Stimulated activated CD4-positive, alpha-beta T cell treated with anti-CD3 and anti-CD28 coated beads, Interleukin-1b, Interleukin-23, amount 100 ng/mL, for 1 hour (primary cell): ENCODE measurements around the gene KAT8.
"Not testable (repeated sequence)": the region's sequence is repeated elsewhere in the genome, so short reads cannot be mapped to it uniquely, and the experiment has no call there.

Experiments
- DNase-seq, 2 donors: peaks; one replicate each; pipeline ENCODE4 v3.0.0-alpha.2; 2020; ENCODE audit warnings: low read depth in 2 of 2

KAT8 gene

DNA sequence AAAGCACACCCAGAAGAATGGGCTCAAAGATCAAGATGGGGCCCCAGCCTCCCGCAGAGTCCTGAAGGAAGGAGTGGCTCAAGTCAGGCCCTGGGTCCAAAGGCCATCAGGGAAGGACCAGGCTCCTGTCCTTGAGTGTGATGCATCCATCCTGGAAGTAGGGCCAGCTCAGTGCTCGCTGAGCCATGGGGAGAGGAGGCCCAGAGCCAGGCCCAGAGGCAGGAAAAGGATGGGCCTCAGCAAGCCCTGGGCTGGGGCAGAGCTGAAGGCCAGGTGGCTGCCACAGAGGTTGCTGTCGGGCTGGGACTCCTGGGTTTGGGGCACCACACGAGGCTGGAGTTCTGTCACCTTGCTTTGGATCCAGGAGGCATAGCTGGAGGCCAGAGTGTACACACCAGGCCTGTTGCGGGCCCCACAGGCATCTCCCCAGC, 14.4 kb downstream of the KAT8 start:
- DNase-seq, result no peak

DNA sequence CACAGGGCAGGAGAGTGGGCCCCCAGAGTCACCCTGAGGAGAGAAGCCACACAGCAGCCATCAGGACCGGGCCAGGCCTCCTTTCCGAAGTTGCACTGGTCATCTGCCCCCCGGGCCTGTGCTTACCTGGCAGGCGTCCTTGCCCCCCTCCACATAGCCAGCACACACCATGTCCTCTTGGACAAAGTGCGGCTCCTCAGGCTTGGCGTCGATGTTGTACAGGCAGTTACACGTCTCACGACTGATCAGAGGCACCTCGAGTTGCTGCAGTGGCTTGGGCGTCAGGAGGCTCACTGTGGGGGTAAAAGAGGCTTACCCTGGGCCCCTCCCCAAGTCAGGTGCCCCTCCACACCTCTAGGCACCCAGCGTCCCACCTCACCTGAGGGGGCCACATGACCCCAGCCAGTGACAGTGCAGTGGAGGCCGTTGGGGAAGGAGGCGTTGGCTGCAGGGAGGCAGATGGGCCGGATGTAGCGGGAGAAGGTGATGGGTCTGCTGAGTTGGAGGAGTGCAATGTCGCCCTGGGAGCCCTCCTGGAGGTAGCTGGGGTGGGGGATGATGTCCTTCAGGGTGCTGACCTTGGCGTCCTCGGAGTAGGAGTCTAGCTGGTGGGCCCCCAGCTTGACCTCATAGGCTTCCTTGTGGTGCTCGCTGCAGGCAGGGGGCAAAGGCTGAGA, 15.0 kb downstream of the KAT8 start:
- no peak for DNase-seq

DNA sequence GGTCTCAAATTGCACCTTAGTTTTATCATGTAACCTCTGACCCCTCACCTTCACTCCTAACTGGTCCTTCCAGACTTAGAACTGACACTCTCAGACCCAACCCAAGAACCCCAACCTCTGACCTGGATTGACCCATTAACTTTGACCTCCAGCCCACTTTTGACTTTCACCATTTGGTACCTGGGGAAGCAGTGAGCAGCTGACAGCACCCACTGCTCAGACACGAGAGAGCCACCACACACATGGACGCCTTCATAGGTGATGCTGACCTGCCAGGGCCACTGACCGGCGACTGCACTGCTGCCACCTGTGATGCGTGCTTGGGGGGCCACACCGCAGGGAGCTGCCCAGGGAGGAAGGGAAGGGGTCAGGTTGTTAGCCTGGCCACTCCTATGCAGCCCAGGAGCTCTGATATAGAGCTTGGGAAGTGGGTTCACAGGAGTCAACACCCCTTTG, 15.6 kb downstream of the KAT8 start:
- no peak for DNase-seq

DNA sequence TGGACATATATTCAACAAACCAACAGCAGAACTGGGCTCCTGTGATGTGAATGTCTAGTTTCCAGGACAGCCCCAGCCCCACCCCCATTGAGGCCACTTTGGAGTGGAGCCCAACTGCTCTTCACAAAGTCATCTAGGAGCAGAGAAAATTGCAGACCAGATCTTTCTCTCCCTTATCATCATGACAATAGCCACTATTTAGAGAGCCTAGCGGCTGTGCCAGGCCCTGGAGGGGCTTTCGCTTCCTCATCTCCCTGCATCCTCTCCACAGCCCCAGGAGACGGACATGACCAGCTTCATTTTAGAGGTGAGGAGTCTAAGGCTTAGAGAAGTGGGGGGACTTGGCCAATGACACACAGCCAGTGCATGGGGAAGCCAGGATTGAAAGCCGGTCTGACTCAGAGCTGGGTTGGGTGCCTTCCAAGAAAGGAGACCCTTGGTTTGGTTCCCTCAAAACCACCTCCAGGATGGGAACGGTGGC, 16.7 kb downstream of the KAT8 start:
- no peak for DNase-seq

DNA sequence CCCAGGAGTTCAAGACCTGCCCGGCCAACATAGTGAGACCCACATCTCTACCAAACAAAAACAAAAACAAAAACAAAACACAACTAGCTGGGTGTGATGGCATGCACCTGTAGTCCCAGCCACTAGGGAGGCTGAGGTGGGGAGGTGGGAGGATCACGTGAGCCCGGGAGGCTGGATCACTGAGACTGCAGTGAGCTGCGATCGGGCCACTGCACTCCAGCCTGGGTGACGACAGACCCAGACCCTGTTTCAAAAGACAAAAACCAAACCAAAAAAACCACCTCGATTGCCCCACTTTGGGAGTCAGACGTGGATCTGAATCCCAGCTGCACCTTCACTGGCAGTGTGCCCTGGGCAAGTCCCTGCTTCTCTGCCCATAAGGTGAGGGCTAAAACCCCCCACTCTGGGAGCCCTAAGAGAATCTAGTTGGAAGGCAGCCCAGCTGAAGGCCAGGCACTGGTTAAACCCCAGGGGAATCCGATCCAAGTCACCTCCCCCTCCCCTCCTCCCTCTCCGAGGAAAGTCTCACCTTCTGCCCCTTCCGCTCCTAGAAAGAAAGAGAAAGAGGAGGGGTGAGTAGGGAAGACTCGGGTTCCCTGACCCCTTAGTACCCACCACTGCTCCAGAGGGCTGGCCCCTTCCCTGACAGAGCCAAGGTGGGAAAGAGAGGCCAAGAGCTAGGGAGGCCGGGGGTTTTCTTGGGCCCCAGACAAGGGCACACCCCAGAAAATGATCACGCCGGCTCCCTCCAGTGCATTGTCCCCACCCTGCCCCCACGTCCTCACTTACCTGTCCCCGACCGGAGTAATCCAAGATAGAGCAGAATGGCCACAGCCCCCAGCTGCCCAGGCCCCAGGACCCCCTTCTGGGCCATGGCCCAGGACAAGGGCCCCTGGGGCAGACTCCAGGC, 17.4 kb downstream of the KAT8 start:
- no peak for DNase-seq

DNA sequence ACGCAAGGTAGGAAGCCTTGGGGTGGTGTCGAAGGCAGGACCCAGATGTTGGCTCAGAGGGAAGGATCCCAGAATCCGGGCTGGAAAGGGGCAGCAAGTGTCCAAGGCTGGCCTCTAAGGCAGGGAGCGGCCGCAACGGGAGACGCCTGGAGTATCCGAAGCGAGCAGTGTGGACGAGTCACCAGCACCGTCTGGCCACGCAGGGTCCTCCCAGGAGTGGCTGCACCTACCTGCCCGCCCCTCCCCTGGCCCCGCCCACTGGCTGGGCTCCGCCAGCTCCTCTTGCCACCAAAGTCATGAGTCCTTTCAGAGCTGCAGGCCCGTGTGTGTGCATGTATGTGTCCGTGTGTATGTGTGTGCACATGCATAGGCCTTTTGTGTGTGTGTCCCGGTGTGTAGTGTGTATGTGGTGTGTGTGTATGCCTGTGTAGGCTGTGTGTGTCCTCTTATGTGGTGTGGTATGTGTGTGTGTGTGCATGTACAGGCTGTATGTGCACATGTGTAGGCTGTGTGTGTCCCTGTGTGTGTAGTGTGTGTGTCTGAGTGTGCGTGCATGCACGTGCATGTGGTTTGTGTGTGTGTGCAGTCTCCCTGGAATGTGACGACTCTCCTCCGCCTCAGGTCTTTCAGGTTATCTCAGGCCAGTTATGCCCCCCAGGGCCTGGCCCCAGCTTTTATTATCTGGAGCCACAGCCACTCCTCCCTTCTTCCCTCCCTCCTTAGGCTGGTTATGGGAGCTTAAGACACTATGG, 18.2 kb downstream of the KAT8 start, which contains the start of gene PRSS8:
TSS of gene PRSS8 (minus strand) at position 193 of the 752 bp plus-strand sequence. CDS start 229 bp downstream, outside the sequence.
- no peak for DNase-seq

DNA sequence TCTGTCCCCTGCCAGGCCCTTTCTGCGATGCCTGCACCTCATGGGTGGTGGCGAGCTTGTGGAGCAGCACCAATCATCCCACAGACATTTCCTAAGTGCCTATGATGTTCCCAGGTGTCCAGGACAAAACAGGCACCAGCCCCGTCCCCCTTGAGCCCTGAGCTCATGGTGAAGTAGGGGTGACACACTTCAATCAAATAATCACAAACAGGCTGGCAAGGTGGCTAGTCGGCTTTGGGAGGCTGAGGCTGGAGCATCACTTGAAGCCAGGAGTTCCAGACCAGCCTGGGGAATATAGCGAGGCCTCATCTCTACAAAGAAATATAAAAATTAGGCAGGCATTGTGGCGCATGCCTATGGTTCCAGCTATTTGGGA, 18.8 kb downstream of the KAT8 start:
- no peak for DNase-seq

DNA sequence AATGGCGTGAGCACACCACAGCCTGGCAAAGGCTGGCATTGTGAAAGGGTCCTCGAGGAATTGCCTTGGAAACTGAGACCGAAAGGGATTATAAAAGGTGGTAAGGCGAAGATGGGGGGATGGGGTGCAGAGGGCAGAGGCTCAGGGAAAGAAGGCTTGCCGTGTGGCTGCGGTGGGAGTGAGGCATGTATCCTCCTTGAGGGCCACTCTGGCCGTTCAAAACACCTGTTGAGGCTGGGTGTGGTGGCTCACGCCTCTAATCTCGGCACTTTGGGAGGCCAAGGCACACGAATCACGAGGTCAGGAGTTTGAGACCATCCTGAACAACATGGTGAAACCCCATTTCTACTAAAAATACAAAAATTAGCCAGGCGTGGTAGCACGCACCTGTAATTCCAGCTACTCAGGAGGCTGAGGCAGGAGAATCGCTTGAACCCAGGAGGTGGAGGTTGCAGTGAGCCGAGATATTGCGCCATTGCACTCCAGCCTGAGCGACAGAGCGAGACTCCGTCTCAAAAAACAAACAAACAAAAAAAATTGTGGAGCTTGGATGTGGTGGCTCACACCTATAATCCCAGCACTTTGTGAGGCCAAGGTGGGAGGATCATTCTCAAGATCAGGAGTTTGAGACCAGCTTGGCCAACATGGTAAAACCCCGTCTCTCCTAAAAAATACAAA, 19.5 kb downstream of the KAT8 start:
- not testable (repeated sequence) for DNase-seq

DNA sequence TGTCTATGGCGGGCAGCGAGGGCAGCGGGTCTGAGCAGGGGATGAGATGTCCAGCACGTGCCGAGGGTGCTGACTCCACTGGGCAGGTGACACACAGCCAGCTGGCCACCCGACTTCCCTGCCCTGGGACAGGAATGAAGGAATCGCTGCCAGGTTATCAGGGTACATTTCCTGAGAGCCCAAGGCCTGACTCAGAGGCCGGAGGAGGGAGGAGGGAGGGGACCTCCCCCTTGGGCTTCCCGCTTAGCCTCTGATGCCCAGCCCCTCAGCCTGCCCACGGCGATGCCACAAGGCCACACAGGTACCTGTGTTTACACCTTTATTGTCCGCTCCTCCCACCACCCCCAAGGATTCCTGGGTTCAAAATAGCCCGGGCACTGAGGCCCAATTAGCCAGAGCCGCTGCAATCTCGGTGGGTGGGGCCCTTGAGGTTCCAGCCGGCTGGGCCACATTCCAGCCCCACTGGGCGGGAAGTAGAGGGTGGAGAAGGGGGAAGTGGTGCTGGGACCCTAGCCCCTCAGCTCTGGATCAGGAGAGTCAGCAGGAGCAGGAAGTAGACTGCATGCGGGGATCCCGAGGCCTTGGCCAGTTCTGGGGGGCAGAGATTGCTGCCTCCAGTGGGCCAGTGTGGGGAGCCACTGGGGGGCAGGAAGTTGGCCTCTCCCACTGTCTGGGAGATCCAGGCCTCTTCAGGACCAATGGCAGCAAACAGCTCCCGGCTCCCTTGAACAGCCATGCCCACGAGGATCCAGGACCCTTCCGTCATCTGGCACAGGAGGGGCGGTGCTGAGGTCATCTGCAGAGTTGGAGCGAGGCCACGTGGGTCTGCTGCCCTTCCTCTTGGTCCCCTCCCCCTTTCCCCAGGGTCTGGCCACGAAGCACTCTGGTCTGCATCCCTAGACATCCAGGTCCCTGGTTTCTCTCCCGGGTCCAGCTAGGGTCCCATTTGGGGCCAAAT, 21.4 kb downstream of the KAT8 start:
- no peak for DNase-seq

DNA sequence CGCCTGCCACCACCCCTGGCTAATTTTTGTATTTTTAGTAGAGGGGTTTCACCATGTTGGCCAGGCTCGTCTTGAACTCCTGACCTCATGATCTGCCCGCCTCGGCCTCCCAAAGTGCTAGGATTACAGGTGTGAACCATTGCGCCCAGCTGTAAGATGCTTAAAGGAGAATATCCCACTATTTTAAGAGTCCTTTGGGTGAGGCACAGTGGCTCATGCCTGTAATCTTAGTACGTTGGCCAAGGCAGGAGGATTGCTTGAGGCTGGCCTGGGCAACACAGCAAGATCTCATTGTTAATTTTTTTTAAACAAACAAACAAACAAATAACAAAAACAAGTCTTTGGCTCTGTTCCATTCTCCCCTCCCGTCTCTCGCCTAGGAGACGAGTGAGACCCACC, 23.6 kb downstream of the KAT8 start:
- not testable (repeated sequence) for DNase-seq

DNA sequence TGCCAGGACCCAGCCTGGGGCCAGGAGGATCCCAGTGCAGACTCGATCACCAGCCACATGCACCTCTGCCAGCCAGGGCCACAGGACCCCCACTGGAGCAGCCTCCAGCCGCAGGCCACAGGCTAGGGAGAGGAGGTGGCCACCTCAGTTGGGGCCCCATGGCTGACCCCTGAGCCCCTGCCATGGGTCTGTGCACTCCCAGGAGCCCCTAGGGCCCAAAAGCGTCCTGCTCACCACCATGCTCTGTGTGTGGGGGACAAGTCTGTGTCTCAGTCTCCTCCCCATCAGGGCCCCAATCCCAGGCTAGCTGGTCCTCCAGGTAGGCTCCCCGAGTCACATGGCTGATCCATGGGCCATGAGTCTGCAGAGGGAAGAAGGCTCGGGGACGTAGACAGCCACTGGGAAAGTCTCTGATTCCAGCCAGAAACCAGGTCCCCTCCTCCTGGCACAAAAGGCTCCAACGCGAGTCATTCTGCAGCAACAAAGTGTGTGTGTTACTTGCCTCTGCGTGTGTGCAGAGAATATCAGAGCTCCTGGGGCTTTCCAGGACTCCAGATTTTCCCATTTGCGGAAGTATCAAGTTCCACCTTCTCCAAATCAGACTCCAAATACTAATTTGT, 24.1 kb downstream of the KAT8 start:
- DNase-seq, result no peak

DNA sequence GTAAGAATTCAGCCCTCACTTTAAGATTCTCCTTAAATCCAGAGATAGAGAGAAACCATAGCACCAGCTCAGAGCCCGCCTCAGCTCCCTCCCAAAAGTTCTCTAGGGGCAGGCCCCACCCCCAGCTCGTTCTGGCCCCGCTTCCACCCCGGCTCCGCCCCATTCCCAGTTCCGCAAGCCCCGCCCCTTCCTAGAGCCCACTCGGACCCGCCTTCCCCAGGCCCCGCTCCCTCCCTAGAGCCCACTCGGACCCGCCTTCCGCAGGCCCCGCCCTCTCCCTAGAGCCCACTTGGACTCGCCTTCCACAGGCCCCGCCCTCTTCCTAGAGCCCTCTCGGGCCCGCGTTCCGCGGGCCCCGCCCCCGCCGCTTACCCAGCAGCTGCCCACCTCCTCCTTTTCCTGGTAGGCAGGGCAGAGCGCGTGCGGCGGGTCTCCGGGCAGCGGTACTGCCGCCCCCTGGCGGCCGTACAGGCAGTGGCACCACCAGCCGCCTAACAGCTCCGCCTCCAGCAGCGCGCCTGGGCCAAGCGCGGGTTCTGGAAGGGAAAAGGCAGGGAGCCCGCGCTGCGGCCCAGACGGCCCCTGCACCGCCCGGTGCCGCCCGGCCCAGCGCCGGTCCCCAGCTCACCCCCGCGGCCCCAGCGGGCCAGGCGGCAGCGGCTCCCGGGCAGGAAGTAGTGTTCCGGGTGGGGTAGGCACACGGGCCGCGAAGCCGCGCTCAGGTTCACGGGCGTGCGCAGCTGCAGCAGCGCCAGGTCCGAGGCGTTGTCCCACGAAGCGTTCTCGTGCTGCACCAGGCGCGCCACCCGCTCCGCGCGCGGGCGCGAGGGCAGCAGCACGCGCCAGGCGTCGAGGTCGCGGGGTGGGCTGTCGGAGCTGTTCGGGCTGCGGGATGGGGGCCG, 24.9 kb downstream of the KAT8 start:
- DNase-seq, result peak; percentile 93 to 95

DNA sequence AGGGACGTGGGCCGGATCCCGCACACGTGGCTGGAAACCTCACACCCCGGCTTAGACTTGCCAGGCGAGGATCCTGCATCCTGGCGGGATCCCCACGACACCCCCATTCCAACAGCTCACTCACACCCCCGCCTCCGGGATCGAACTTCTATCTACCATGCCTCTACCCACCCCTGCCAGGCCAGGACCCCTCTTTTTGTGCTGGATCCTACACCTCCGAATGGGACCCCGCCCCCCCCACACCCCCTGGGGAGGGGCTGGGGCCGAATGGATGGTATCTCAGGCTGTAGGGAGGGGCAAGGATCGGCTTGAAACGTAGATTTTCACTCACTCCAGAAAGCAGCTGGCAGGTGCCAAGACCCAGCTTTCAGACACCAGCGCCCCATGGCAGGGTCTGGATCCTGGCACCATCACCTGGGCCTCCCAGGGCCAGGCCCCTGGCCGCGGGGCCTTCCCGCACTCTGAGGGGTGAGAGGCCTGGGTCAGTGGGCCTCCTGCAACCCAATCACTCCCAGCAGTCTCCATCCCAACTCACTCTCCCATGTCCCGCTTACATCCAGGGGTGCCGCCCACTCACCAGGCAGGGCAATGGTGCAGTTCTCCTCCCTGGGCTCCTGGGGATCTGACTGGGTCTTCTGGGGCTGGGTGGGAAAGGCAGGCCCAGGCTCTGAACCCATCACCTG, 25.7 kb downstream of the KAT8 start:
- no peak for DNase-seq

DNA sequence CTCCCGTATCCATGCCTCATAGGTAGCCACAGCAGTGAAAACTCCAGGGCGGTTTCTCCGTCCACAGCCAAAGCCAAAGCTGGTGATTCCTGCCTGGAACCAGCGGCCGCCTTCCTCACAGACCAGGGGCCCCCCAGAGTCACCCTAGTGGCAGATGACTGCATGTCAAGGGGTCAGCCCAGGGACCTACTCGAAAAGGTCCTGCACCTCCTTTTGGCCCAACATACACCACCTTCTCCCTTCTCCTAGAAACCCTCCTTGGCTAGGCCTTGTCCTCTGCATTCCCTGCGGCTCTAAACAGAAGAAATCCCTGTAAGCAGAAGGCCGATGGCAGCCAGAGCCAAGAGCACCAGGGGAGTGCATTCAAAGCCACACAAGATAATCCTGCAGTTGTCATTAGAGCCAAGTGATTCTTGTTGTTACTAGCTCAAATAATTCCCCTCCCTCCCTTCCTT, 26.3 kb downstream of the KAT8 start:
- no peak for DNase-seq

DNA sequence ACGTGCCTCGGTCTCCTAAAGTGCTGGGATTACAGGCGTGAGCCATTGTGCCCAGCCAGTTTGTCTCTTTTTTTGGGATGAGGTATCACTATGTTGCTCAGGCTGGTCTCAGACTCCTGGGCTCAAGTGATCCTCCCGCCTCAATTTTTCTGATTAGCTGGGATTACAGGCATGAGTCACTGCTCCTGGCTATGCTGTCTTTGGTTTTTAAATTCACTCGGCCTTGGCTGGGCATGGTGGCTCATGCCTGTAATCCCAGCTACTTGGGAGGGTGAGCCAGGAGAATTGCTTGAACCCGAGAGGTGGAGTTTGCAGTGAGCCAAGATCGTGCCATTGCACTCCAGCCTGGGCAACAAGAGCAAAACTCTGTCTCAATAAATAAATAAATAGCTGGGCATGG, 27.0 kb downstream of the KAT8 start:
- DNase-seq, result not testable (repeated sequence)

DNA sequence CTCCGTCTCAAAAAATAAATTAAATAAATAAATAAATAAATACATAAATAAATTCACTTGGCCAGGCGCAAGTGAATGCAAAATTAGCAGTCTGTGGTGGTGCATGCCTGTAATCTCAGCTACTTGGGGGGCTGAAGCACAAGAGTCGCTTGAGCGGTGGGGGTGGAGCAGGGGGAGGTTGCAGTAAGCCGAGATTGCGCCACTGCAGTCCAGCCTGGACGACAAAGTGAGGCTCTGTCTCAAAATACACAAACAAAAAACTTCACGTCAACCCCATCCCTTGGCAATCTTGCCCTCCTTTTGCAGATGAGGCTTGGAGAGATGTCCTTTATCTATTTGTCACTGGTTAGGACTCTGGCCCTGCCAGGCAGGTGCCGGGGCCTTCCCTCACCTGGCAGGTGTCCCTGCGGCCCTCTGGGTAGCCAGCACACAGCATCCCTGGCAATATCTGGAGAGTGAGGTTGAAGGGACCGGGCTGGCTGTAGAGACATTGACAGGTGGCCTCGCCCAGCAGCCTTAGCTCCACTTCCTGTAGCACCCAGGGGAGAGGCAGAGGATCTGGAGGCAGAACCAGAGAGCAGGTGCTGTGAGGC, 28.0 kb downstream of the KAT8 start:
- no peak for DNase-seq

DNA sequence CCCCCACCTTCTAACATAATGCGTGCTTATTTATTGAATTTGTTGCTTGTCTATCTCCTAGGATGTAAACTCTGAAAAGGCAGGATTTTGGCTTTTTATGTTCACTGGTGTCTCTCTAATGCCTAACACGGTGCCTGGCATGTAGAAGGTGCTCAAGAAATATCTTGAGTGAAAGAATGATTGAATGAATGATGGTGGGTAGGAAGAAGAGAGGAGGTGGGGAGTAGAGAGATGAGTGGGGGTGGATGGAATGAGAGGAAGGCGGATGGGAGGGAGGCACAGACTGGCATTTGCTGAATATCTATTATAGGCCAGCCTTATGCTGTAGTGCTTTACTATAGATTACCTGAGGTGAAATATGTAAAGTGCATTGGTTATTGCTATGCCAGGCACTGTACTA, 30.1 kb downstream of the KAT8 start:
- no peak for DNase-seq

DNA sequence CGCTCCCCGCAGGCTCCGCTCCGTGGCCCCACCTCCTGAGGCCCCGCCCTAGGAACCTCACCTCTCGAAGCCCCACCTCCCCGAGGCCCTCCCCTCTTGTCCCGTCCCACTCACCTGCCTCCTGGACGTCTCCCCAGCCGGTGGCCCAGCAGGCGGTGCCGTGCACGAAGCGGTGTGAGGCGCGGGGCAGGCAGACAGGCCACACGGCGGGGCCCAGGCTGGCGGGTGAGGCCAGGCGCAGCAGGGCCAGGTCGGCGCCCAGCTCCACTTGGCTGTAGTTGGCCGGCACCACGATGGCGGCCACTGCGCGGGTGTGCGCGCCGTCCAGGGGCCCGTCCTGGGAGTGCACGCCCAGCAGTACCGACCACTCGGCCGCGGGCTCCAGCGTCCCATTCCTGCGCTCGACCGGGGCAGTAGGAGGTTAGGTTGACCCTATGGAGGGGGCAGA, 30.8 kb downstream of the KAT8 start:
- no peak for DNase-seq
